Stomach (tissue), 4 donors: Measurements from ENCODE around the gene GTPBP10.

ENCODE experiments used
- CTCF ChIP-seq, 7 experiments: fragments of 450-650 bp in 4 of 7; fragments of 200-600 bp in 3 of 7; sonication (generic) in 3 of 7; IDR thresholded peaks; one replicate each; pipeline ENCODE4 v1.5.1; 2016 to 2019; ENCODE audit warnings: antibody characterized with exemption in 7 of 7, control low read depth in 2 of 7, mild to moderate bottlenecking in 1 of 7
- POLR2AphosphoS5 ChIP-seq, 3 donors: sonication (generic); formaldehyde crosslinking; IDR thresholded peaks; one replicate each; pipeline ENCODE4 v1.6.1; 2016; ENCODE audit warnings: antibody characterized with exemption in 3 of 3

GRCh38 chr7:90349305-90349704 lies 2.8 kb downstream of the GTPBP10 start:
- TF ChIP-seq CTCF (IDR thresholded peaks at IDR 0.05) (no peak), POLR2AphosphoS5 (IDR thresholded peaks at IDR 0.05) (no peak)
